Vagina (tissue), 2 donors: Measurements from ENCODE around the gene NPAS1. TPM values are rescaled to one million over a fixed set of nuclear protein-coding genes. Genes with fewer than 3 reads are reported as not detected.

Experiments
- DNase-seq, 2 donors: peaks; one replicate each; pipeline ENCODE4 v3.0.0-alpha.2; 2017; ENCODE audit errors: extremely low spot score in 2 of 2
- H3K27ac ChIP-seq: fragments of 200-600 bp; sonication (generic); one replicate; pipeline ENCODE4 v1.5.1; 2019
- H3K27me3 ChIP-seq: fragments of 200-600 bp; sonication (generic); one replicate; pipeline ENCODE4 v1.5.1; 2019
- H3K36me3 ChIP-seq, 2 donors: fragments of 200-600 bp; sonication (generic); one replicate each; pipeline ENCODE4 v1.5.1; 2017 to 2019
- H3K4me1 ChIP-seq: fragments of 200-600 bp; sonication (generic); one replicate; pipeline ENCODE4 v1.5.1; 2019
- H3K4me3 ChIP-seq, 2 donors: fragments of 200-600 bp; sonication (generic); 1 replicate in 1 of 2; 2 replicates in 1 of 2; pipeline ENCODE4 v1.5.1; 2016 to 2019
- H3K9me3 ChIP-seq: fragments of 200-600 bp; sonication (generic); one replicate; pipeline ENCODE4 v1.5.1; 2019
- POLR2A ChIP-seq, 2 donors: fragments of 450-650 bp; IDR thresholded peaks; one replicate each; pipeline ENCODE4 v1.6.1; 2017; ENCODE audit warnings: antibody characterized with exemption in 2 of 2, mild to moderate bottlenecking in 2 of 2, moderate library complexity in 2 of 2
- POLR2AphosphoS5 ChIP-seq, 2 donors: sonication (generic); formaldehyde crosslinking; IDR thresholded peaks; one replicate each; pipeline ENCODE4 v1.9.0; 2017; ENCODE audit warnings: antibody characterized with exemption in 2 of 2, mild to moderate bottlenecking in 2 of 2, low read depth in 1 of 2; ENCODE audit not compliant: insufficient read depth in 1 of 2
- intact Hi-C: fragments of 100-400 bp; cut with DNase I; formaldehyde crosslinking; loops from one replicate; pipeline ENCODE4 v1.15.1; 2023
- total RNA-seq: library from RNA; depleted of rRNA; stranded (reverse); fragments of >200 nt; gene quantifications from one replicate; pipeline ENCODE4 v1.2.3, GENCODE V29; 2016
- TF ChIP-seq, protein P1 (sequence below), 3 experiments: fragments of 450-650 bp in 2 of 3; fragments of 200-600 bp in 1 of 3; sonication (generic) in 1 of 3; IDR thresholded peaks; one replicate each; pipeline ENCODE4 v1.5.1; 2017 to 2019; ENCODE audit warnings: antibody characterized with exemption in 3 of 3, mild to moderate bottlenecking in 2 of 3, moderate library complexity in 2 of 3

Gene NPAS1
- total RNA-seq, 1 donor from 2014 or later = 0.49 TPM

DNA sequence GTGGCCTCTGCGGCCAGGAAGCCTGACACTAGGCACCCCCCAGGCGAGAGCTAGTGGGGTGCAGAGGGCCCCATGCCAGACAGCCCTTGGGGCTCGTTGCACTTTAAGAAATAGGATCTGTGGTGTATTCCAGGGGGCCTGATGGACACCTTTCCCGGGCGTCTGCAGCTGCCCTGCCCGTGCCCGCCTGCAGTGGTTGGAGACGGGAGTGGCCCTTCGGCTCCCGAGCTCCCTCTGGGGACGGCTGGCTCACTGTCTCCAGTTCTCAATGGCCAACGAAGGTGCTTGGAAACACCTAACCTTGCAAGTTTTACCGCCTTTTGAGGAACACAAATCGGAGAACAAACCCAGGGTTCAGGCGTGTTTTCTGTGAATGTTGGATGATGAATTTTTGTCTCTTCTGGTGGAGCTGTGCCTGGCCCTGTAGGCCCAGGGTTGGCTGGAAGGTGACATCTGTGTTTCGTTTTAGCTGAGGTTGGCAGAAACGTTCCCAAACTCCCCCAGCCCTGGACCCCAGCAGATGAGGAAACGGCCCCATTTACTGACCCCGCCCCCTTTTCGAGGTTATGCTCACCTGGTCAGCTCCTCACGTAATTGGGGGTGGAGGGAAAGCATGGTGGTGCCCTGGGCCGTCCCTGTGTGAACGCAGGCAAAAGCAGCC is 17.4 kb upstream of the NPAS1 start:
- DNase-seq = no peak
- Histone ChIP-seq H3K27me3 (no peaks in the 10 kb centered on the region), H3K4me1 (peaks cover 9% of the 10 kb centered on the region), H3K27ac (no peak overlapping the region), H3K4me3 (no peak overlapping the region), H3K36me3 (peaks cover 0 to 47% of the 10 kb centered on the region in 2 donors), H3K9me3 (no peaks in the 10 kb centered on the region)
- intact Hi-C loops = no loop called here
- TF ChIP-seq POLR2AphosphoS5 (IDR thresholded peaks at IDR 0.05; ENCODE audit: insufficient read depth in 1 of 2, low read depth in 1 of 2) (no peak), POLR2A (IDR thresholded peaks at IDR 0.05) (no peak)
- TF ChIP-seq, protein P1, sequence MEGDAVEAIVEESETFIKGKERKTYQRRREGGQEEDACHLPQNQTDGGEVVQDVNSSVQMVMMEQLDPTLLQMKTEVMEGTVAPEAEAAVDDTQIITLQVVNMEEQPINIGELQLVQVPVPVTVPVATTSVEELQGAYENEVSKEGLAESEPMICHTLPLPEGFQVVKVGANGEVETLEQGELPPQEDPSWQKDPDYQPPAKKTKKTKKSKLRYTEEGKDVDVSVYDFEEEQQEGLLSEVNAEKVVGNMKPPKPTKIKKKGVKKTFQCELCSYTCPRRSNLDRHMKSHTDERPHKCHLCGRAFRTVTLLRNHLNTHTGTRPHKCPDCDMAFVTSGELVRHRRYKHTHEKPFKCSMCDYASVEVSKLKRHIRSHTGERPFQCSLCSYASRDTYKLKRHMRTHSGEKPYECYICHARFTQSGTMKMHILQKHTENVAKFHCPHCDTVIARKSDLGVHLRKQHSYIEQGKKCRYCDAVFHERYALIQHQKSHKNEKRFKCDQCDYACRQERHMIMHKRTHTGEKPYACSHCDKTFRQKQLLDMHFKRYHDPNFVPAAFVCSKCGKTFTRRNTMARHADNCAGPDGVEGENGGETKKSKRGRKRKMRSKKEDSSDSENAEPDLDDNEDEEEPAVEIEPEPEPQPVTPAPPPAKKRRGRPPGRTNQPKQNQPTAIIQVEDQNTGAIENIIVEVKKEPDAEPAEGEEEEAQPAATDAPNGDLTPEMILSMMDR (IDR thresholded peaks at IDR 0.05) = no peak

DNA sequence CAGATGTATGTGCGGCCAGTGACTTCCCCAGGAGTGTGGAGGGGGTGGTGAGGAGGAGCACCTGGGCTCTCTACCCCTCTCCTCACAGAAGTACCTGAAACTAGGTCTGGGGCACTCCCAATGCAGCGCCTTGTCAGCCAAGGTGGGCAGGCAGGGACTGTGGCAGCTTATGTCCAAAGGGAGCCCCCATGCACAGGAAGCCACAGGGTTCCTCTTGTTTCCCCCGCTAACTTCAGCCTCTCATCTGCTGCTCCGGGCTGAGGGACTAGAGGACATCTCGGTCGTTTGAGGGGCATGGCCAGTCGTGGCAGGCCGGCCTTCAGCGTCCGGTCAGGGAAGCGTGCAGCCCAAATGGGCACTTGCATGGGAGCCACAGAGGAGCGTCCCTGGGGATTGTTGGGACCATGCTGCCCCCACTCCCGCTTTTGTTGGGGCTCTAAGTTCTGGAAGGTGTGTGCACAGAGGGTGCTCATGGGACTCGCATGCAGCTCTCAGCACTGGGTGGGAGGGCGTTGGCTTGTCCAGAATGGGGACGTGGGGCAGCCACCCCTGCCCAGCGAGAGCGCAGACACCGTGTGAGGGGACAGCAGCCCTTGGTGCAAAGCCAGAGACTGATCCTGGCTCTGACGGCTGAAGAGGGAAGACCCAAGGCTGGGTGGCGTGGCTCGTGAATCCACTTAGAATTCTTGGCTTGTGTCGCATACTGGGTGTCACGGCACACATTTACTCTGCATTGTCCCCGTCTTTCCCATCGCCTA is 16.6 kb upstream of the NPAS1 start:
- H3K4me1 ChIP-seq = peaks cover 9% of the 10 kb centered on the region
- H3K27ac ChIP-seq = no peak overlapping the region
- intact Hi-C loops = no loop called here
- peaks cover 0 to 39% of the 10 kb centered on the region in 2 donors for H3K36me3 ChIP-seq
- no peaks in the 10 kb centered on the region for H3K27me3 ChIP-seq
- no peak overlapping the region for H3K4me3 ChIP-seq
- TF ChIP-seq POLR2A (IDR thresholded peaks at IDR 0.05) (no peak), POLR2AphosphoS5 (IDR thresholded peaks at IDR 0.05; ENCODE audit: insufficient read depth in 1 of 2, low read depth in 1 of 2) (no peak)
- TF ChIP-seq, protein P1 (IDR thresholded peaks at IDR 0.05) = no peak
- H3K9me3 ChIP-seq = no peaks in the 10 kb centered on the region
- no peak for DNase-seq

DNA sequence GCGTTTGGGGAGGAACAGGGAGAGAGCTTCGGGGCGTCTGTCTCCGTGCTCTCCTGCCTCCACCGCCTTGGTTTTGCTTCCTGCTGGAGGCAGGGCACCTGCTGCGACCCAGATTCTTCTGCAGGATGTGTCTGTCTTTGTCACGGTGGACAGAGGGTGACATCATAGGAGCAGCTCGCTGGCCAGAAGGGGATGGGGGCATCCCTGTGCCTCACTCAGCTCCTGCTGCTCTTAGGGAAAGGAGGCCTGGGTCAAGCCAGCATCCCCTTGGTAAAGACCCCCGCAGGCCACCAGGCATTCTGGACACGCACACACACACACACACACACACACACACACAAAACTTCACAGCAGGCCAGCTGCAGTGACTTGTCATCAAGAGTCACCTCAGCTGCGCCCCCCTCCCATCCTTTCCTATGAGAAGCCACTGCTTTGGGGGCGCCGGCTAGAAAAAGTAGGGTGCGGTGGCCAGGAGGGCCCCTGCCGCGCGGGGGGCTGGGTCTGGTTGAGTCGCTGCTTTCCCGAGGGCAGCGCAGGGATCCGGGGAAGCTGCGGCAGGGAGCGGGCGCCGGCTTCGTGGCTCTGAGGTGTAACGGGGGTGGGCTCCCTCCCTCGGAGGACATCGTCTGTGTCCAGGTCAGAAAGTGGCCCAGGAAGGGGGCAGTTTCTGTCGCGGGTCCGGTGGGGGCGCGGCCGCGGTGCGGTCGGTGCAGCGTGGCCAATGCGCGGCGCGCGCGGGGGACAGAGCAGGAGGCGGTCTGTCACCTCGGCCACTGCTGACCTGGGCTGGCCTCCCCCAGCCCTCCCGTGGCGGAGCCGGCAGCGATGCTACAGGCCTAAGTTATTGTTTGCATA is 15.8 kb upstream of the NPAS1 start:
- Histone ChIP-seq H3K4me1 (peaks cover 9% of the 10 kb centered on the region), H3K9me3 (no peaks in the 10 kb centered on the region), H3K36me3 (peaks cover 0 to 32% of the 10 kb centered on the region in 2 donors), H3K27me3 (no peaks in the 10 kb centered on the region), H3K27ac (no peak overlapping the region), H3K4me3 (no peak overlapping the region)
- intact Hi-C loops = no loop called here
- no peak for DNase-seq
- no peak for TF ChIP-seq POLR2A (IDR thresholded peaks at IDR 0.05)
- TF ChIP-seq, protein P1 (IDR thresholded peaks at IDR 0.05) = no peak
- no peak for TF ChIP-seq POLR2AphosphoS5 (IDR thresholded peaks at IDR 0.05; ENCODE audit: insufficient read depth in 1 of 2, low read depth in 1 of 2)

DNA sequence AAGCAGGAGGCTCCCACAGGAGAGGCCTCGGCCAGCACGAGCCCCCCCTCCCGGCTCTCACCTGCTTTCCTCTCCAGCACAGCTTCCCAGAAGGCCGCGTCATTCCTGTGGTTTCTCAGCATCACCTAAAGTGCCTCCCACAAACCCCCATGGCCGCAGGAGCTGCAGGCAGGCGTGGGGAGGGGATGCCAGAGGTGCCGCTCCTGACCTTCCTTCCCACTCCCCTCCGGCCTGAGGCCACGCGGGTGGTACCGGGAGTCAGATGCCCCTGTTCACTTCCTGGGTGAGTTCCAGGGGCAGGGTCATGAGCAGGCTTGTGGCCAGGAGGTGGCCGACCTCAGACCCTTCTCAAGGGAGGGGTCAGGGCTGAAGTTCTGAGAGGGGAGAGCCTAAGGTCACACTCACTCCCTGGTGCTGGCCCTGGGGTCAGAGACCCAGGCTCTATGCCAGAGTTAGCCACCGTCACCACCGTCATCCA is 14.4 kb upstream of the NPAS1 start:
- Histone ChIP-seq H3K9me3 (no peaks in the 10 kb centered on the region), H3K4me3 (no peak overlapping the region), H3K27me3 (no peaks in the 10 kb centered on the region), H3K36me3 (peaks cover 0 to 18% of the 10 kb centered on the region in 2 donors), H3K4me1 (peaks cover 9% of the 10 kb centered on the region), H3K27ac (no peak overlapping the region)
- TF ChIP-seq, protein P1 (IDR thresholded peaks at IDR 0.05) = no peak
- no peak for TF ChIP-seq POLR2A (IDR thresholded peaks at IDR 0.05)
- no peak for TF ChIP-seq POLR2AphosphoS5 (IDR thresholded peaks at IDR 0.05; ENCODE audit: insufficient read depth in 1 of 2, low read depth in 1 of 2)
- intact Hi-C loops = no loop called here
- no peak for DNase-seq
